Activated T-cell treated with anti-CD3 and anti-CD28 coated beads, Interleukin-2, amount 50 U/mL, for 48 hours (primary cell): ENCODE data around the gene FGFR4.

Experiments used
- DNase-seq, 2 experiments: peaks; one replicate each; pipeline ENCODE4 v3.0.0-alpha.2; 2020

Gene FGFR4

DNA sequence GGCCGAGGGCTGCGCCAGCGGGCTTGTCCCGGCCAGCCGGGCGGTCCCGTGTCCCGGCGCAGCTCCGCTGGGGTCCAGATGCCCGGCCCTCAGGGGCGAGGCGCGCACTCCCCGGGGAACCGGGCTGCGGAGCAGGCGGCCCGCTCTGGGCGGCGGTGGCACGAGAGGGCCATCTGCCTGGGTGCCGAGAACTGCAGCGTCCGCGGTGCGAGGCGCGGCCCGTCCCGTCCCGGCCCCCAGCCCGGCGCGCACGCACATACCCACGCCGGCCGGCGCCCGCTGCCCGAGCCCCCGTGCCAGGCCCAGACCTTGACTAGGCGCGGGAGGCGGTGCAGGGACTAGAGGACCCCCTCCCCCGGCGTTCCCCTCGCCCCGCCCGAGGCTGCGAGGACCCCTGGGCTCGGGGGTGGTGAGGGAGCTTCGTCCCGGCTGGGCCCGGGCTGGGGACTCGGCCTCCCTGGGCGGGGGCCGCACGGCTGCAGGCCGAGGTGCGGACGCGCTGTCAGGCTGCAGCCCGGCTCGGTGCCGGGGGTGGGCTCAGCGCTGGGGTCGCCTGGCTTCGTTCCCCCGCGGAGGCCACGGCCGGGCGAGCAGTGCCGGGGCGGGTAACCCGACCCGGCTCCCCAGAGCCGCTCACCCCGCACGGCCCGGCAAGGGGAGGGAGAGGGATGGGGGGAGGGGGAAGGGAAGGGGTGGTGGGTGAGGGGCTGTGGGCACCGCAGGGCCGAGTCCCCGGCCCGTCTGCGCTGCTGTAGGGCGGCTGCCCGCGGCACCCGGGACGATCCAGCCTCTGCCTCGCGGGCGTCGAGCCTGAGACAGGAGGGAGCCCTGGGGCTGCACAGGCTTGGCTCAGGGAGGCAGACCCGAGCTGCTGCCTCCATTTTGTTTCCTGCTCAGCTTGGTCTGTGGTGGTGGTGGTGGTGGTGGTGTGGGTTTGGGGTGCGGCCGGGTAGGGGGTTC is 45.7 kb downstream of the FGFR4 start:
- no peak for DNase-seq

DNA sequence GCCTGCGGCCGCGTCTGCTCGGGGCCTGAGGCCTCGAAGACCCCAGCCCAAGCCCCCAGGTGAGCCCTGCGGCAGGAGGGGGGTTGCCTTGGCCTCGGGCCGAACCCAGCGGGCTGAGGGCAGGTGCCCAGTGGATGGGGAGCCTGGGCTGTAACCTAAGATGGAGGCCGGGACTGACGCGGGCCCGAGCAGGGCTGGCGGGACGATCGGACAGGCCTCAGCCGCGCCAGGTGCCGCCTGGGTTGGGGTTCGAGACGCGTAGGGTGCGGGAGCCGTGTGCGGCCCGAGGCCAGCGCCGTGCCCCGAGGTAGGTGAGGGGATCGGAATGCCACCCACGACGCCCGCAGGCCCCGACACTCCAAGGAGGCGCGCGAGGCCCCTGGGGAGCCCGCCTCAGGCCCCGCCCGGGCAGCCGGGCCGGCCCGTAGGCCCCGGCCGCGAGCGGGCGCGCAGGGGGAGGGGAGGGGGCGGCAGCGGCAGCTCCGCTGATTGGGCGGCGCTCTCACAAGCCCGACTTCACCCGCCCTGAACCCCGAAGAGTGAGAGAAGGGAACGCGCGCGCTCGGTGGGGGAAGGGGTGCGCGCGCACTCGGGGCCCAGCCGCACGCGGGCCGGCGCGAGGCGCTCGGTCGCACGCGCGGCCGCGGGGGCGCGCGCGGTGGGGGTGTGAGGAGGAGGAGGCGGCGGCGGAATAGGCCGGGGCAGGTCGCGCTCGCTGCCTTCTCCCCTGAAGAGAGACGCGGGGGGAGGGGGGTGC is 46.6 kb downstream of the FGFR4 start, which contains the start of gene NSD1:
TSS of gene NSD1 (plus strand) at position 678 of the 757 bp plus-strand sequence. CDS start 1,331 bp downstream, outside the sequence.
- DNase-seq = peak; percentile 93 to 95

DNA sequence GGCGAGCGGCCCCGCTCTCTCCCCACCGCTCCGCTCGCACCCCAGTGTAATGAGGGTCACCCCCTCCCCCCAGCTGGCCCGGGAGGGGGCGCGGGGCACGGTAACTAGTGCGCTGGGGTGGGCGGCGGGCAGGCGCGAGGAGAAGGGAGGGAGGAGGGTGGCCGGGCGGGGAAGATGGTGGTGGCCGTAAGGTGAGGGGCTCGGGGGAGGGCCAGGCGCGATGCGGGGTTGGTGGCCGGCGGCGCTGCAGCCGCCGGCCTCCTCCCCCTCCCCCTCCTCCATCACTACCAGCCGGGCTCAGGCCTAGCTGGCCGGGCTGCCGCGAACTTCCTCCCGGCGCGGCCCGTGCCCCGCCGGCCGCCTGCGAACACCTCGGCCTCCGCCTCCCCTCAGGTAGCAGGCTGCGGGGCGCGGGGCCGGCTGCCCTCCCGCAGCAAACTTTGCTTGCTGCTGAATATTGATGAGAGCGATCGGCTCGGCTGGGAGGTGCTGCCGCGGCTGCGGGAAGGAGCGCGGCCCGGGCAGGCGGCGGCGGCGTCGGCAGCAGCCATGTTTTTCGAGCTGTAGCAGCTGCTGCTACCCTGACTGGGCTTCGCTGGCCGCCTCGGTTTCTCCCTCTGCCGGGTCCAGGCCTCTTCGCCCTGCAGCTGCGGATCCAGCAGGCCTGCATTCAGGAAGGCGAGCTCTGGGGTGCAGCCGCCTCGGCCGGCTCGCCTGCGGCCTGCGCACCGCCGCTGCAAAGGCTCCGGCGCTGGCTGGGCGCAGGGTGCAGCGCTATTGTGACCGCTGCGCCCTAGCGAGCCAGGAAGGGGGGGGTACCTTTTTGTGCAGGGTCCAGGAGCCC is 47.4 kb downstream of the FGFR4 start:
- peak; percentile 72 to 77 for DNase-seq

DNA sequence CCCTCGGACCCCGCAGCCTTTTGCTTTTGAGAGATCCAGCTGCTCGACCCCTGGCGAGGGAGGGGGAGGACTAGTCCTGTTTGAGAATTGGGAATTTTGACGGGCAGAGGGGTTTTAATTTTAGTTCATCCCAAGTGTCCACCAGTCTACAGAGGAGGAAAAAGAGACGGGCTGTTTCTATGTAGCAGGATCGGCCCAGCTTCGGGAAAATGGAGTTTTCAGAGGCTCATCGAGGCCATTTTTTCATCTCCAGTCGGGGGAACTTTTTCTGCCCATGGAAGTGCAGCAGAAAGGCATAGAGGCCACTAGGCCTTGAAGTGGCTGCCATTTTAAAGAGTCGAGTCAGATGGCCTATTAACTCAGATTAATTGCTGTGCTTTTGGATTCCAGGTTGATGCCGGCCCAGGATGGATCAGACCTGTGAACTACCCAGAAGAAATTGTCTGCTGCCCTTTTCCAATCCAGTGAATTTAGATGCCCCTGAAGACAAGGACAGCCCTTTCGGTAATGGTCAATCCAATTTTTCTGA is 48.0 kb downstream of the FGFR4 start:
- no peak for DNase-seq

DNA sequence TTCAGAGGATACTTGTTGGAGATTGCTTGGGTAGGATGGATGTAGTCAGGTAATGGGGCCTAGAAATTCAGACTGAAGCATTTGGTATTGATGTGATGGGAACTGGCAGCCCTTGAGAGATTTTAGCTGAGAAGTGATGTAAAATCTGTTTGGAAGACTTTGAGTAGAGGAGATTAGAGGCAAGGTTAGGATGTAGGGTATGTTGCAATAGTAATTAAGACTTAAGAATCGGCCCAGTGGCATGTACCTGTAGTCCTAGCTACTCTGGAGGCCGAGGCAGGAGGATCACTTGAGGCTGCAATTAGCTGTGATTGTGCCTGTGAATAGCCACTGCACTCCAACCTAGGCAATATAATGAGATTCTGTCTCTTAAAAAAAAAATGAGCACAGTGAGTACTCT is 53.6 kb downstream of the FGFR4 start:
- no peak for DNase-seq

DNA sequence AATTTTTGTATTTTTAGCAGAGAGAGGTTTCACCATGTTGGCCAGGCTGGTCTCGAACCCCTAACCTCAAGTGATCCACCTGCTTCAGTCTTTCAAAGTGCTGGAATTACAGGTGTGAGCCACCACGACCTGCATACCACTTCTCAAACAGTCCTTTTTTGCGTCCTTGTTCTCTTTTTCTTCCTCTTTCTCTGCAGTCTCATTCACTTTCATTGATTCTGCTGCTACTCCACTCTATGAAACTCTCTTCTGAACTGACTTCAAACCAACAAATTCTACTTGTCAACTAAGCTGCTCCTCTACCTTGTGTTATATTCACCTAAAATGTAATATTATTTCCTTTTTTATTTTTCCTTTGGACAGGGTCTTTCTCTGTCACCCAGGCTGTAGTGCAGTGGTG is 54.8 kb downstream of the FGFR4 start:
- no peak for DNase-seq

DNA sequence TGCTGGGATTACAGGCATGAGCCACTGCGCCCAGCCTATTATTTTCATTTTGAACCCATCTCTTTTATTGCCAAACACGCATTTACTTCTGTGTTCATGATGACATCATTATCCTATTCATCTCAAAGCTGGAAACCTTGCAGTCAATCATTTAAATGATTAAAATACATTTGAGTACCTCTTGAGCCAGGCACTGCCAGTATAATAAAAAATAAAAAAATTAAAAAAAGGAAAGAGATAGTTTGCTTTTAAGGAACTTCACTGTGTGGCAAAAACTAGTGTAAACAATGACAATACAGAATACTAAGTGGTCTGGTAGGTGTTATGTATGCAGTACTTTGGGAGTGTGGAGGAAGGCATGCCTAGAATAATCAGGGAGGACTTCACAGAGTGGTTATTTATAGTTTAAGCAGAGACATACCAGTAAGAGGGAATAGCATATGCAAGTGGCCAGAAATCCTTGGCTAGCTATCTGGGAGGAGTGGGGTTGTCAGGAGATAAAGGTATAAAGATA is 55.4 kb downstream of the FGFR4 start:
- DNase-seq = no peak

DNA sequence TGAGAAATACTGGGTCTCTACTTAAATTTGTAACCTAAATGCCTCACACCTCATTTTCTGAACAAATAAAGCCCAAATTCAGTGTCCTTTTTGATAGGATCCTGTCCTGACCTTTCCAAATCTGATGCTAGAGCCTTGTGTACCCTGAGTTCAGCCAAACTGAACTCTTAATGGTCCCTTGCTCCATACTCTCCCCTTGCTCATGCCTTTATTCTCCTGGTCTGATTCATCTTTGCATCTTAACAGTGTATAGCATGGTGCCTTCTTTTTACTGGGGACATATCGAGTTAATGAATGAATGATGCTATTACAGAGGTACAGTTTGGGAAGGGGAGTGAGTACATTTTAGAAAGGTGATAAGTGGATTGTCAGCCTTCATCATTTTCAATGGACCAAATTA is 56.1 kb downstream of the FGFR4 start:
- no peak for DNase-seq

DNA sequence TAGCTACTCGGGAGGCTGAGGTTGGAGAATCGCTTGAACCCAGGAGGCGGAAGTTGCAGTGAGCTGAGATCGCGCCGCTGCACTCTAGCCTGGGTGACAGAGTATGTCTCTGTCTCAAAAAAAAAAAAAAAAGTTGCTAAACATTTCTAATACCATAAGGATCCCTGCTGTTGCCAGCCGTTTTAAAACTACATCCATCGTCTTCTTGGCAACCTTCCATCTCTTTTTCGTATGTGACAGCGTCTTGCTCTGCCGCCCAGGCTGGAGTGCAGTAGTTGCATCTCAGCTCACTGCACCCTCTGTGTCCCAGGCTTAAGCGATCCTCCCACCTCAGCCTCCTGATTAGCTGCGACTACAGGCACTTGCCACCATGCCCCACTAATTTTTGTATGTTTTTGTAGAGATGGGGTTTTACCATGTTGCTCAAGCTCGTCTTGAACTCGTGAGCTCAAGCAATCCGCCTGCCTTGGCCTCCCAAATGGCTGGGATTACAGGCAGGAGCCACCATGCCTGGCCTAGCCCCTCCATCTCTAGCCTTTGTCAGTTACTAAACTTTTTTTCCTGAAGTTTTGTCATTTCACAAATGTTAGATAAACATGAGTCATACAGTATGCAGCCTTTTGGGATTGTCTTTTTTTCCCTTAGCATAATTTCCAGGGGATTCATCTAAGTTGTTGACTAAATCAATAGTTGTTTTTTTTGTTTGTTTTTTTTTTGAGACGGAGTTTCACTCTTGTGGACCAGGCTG is 60.4 kb downstream of the FGFR4 start:
- DNase-seq = no peak
